GM18520 (cell line): ENCODE measurements around the gene CNGB1.

Experiments used
- ATAC-seq: cut with Tn5 transposase; IDR thresholded peaks from one replicate; pipeline ENCODE4 v1.9.1; 2021; ENCODE audit not compliant: unreplicated experiment

The CNGB1 gene

DNA sequence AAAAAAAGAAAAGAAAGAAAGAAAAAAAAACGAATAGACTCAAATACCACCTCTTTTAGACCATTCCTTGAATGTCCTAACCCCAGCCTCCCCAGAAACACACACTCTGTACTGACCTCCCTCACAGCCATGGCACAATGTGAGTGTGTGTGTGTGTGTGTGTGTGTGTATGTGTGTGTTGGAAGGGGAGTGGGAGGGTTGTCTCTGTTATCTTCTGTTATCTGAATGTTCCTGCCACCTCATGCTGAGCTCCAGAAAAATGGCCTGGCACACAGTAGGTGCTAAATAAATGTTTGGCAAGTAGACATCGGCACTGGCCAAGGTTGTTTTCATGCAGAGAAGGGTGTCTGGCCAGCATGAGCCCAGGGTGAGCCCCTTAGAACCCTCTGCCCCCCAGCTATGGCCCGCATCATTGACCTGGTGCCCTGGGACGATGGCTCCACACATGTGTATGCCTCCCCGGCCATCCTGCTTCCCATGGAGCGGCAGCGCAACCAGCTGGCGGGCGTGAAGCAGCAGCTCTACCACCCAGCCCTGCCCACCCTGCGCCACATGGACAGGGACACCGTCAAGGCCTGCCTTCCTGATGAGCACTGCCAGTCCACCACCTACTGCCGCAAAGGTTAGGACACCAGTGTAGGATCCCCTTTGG is 6.6 kb upstream of the CNGB1 start:
- ATAC-seq, result no peak

DNA sequence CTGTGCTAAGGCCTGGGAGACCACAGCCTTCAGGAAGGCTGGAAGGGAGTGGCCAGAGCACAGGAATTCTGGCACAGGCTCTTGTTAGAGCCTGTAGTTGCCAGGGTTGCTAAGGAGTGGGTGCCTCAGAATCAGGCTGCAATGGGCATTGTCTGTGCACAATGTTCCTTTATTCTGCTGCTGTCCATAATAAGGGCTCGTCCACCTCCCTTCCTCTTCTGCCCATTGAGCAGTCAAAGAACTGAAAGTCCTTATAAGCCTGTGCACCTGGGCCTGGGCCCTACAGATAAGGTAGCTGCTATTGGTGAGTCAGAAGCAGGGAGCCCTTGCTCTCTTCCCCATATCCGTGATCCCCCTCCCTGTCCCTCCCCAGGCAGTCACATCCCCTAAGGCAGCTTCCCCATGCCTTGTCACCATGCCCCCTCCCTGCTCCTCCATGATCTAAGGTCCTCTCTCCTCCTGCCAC is 5.4 kb upstream of the CNGB1 start:
- ATAC-seq, result no peak

DNA sequence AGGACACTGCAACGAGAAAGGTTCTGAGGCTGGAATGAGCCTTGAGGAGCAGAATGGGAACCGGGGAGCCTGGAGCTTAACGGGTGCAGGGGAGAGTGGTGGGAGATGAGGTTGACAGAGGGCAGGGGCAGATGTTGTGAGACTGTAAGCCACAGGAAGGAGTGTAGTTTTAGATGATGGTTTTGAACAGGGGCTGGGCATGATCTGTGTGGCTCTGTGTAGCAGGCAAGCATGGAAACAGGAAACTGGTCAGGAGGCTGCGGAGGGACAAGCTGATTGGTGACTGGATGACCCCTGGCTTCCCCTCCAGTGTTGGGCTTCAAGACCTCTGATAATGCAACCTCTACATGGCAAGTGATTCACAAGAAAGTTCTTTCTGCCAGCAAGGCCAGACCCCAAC is 1.4 kb upstream of the CNGB1 start:
- ATAC-seq, result no peak

DNA sequence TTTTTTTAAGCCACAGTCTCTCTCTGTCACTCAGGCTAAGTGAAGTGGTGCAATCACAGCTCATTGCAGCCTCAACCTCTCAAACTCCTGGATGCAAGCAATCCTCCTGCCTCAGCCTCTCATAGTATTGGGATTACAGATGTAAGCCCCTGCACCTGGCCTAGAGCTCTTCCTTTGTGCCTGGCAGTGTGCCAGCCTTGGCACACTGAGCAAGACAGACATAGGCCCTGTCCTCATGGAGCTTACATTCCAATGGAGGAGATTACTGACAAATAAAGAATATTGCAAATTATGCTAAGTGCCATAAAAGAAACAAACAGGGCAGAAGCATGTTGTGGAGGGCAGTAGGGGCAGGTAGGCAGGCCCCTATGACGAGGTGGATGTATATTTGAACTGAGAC is 920 bp upstream of the CNGB1 start:
- no peak for ATAC-seq

DNA sequence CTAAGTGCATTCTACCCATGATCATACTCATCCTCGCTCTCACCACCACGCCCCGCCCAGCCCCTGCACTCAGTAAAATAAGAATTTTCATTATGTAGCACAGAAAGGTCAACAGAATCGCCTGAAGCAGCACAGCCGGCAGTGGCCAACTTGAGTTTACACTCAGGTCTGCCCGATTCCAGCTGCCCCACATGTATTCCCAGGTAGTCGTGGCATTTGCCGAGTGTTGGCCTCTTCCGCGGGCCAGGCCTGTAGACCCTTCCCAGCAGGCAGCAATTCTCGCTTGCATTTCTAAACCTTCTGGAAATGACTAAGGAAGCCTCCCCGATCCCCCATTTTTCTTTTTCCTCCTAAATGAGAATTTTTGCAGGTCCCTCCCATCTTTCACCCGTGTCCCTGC is 609 bp downstream of the CNGB1 start:
- no peak for ATAC-seq

DNA sequence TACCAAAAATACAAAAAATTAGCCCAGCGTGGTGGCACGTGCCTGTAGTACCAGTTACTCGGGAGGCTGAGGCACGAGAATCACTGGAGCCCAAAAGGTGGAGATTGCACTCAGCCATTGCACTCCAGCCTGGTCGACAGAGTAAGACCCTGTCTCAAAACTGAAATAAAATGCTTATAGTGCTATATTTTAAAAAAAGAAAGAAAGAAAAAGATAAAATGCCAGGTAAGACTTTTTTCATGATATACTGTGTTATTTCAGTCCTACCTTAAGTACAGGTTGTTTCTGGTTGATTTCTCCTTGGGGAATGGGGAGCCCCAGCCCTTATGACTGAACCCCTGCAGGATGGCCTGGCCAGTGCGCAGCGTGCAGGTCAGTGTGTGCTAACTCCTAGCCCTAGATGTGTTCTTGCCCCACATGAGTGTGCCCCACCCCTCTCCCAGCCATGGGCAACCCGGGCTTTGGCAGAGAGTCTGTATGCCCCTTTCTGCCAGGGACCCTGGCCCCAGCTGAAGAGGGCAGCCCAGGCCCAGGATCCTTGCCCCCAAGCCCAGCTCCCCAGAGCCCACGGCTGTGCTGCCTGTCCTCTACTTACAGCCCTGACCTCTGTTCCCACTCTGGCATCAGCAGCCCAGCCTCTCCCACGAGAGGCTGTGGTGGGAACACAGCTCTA is 1.3 kb downstream of the CNGB1 start:
- no peak for ATAC-seq

DNA sequence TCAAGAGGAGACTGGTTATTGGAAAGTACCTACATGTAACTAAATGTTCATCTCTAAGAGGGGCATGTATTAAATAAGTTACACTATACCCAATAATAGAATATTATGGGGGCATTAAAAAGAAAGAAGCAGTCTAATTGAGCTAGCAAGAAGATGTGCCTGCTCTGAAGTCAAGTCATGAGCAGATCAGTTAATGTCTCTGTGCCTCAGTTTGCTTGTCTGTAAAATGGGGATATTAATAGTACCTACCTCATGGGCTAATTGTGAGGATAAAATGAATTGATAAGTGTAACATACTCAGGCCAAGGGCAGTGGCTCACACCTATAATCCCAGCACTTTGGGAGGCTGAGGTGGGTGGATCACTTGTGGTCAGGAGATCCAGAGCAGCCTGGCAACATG is 3.0 kb downstream of the CNGB1 start:
- ATAC-seq, result no peak

DNA sequence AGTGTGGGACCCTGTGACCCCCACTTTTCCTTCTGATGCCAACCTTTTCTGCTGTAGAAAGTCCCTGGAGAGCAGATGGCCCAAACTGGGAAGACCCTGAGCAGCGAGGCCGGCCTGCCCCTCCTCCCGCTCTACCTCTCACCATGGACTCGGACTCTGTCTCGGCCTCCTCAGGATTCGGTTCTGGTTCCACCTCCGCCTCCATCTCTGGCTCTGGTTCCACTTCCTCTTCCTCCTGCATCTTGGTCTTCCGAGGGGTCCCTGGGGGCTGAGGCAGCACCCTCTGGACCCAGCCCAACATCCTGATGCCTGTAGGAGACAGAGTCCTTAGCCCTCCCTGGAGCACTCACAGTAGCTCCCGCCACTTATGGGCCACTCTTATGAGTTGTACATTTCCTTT is 3.9 kb downstream of the CNGB1 start:
- no peak for ATAC-seq

DNA sequence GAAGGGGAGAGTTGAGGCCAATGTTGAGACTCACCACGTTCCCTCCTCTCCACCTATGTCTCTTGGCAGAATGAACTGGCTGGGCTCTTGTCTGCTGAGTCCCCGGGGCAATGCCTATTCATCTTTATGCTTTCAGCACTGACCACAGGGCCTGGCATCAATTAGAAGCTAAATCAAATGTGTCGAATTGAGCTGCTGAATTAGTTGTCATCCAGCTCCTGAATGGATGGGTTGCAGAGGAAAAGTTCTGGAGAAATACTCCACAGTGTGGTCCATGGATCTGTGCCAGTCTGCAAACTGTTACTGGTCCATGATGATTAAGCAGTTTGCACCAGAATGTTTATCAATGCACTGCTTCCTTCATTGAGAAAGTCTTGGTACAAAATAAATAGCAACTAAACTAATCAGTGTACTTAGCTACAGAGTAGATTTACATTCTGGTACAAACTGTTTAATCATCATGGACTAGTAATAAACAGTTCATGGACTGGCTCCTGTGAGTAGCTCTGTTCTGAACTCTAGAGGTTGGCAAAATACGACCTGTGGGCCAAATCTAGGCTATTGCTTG is 4.6 kb downstream of the CNGB1 start:
- no peak for ATAC-seq

DNA sequence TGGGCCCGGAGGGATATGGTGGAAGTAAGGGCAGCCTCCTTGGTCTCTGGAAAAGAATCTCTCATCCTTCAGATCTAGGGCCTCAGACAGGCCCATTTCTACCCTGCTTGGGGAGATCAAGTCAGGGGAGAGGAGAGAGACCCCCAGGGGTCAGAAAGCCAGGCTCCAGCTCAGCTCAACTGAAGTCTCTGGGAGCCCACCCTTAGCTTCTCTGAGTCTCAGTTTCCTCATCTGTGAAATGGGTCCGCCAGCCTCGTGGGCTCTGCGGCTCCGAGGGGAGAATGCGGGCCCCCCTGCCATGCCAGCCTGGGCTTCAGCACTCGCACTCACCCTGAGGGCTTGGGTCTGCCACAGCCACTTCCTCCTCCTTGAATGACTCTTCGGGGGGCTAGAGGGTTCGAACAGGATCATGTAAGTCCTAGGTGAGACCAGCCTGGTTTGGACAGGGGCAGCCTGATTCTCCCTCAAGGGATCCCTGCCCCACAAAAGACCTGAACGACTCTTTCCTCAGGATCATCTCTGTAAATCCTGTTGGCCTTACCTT is 6.7 kb downstream of the CNGB1 start:
- ATAC-seq, result no peak

DNA sequence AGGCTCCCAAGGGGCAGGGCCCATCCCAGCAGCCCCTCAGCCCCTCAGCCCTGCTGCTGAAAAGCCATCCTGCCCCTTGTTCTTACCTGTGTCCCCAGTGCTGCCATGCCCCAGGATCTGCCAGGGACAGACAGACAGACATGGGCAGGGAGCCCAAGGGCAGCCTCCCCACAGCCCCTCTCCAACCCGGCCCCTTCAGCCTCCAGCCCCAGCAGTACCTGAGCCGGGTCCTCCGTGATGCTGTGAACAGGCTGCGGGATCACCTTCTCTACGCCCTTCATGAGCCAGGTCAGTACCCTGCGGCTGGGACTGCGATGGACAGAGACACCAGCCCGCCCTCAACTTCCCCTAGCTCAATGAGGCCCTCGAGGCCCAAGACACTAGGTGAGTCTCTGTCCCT is 8.2 kb downstream of the CNGB1 start:
- ATAC-seq, result no peak

DNA sequence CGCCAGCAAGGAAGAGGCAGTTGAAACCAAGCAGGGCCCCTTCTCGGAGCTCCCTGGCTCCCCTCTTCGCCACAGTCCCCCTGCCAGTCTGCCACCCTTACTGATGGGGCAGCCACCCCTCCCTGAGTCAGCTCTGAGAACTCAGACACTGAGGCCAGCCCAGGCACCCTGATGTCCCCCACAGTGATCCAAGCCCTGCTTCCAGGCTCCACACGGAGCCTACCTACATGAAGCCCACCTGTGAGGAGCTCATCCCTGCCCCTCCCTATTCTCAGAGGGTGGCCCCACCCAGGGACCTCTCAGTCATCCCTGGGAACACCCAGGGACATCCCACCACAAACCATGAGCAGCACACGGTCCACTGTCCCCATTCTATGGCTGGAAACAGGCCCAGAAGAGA is 8.9 kb downstream of the CNGB1 start:
- no peak for ATAC-seq

DNA sequence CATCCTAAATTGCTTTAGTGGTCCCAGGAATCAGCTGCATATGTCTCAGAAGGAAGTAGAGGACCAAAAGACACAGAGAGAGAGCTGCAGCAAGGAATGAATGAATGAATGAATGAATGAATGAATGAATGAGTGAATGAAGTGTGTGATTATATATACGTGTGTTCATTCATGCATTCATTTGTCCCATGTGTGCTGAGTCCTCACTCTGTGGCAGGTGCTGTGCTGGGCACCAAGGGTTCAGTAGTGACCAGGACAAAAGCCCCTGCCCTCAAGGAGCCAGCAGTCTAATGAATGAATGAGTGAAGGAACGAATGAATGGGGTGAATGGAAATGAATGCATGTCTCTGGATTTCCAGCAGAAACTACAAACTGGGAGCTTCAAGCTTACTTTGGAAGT is 9.4 kb downstream of the CNGB1 start:
- no peak for ATAC-seq

DNA sequence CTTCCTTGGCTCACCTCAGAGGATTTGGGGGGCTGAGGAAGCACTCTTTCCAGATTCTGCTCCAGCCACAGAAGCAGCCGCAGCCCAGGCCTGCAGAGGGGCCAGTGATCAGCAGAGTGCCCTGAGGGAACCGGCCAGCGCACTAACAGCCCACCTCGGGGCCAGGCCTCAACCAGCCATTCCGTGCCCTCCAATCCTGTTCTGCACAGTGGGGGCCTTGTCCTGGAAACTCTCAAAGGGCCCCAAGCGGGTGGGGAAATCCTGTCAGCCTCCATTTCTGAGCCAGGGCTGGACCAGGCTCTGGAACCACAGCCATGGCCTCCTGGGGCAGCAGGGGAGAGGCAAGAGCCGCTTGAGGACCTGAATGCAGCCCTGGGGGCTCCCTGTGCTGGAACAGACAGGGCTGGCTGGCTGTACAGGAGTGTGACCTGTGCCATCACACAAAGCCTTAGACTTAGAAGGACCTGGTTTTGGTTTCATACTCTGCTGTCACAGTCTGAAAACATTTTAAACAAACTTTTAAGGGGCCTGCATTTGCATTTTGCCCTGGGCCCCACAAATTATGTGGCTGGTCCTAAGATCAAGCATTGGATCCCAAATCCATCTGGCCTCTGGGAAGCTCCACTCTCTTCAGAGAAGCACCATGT is 10.0 kb downstream of the CNGB1 start:
- ATAC-seq, result no peak

DNA sequence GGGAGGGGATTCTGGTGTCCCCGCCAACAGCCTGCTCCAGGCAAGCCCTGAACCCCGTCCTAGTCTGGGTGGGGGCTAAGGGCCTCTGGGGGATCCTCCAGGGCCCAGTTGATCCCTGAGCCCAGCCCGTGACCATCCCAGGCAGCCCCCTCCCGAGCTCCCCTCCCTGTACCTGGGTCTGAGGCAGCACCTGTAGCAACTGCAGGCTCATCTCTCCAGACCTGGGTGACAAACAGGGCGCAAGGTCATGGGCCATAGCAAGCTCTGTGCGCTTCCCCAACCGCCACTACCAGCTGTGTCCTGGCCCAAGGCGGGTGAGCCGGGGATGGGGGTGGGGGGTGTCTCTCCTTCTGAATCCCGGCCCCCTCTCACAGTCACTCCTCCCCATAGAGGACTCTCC is 10.6 kb downstream of the CNGB1 start:
- no peak for ATAC-seq

DNA sequence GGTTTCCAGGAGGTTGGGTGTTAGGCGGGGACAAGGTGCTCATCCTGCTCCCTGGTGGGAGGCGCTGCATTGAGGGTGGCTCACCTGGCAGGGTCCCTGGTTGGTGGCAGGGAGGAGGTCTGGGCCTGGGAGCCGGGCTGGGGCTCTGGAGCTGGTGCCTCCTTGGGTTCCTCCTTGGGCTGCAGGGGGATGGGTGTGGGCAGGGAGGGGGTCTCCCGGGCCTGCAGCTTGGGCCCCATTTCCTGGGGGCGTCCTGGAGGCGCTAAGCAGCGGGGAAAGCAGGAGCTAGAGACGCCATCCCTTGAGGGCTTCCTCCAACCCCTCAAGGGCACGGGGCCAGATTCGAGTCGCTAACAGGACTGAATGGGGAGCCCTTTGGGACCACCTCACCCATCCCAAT is 11.1 kb downstream of the CNGB1 start:
- ATAC-seq, result no peak

DNA sequence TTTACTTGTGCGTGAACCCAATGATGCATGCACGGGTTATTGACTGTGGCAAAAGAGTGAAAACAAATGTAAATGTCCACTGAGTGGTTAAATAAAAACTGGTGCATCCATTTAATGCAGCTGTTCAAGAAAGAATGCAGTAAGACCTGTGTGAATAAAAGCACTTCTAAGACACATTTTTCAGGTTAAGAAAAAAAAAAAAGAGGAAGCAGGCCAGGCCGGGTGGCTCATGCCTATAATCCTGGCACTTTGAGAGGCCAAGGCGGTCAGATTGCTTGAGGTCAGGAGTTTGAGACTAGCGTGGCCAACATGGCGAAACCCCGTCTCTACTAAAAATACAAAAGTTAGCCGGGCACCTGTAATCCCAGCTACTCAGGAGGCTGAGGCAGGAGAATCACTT is 11.8 kb downstream of the CNGB1 start:
- no peak for ATAC-seq

DNA sequence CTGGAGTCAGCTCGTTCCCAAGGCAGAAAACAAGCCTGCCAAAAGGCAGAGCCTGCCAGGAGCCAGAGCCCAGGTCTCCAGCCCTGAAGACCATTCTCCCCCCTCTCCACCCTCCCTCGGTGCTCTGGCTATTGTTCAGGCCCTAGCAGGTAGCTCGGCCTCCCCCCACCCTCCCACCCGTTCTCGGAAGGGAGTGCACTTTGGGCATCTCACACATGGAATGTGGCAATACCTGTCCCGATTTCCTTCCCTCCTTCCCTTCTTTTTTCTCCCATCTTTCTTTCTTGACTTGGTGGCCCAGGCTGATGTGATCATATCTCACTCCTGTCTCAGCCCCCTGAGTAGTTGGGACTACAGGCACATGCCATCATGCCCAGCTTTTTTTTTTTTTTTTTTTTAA is 12.4 kb downstream of the CNGB1 start:
- ATAC-seq, result no peak

DNA sequence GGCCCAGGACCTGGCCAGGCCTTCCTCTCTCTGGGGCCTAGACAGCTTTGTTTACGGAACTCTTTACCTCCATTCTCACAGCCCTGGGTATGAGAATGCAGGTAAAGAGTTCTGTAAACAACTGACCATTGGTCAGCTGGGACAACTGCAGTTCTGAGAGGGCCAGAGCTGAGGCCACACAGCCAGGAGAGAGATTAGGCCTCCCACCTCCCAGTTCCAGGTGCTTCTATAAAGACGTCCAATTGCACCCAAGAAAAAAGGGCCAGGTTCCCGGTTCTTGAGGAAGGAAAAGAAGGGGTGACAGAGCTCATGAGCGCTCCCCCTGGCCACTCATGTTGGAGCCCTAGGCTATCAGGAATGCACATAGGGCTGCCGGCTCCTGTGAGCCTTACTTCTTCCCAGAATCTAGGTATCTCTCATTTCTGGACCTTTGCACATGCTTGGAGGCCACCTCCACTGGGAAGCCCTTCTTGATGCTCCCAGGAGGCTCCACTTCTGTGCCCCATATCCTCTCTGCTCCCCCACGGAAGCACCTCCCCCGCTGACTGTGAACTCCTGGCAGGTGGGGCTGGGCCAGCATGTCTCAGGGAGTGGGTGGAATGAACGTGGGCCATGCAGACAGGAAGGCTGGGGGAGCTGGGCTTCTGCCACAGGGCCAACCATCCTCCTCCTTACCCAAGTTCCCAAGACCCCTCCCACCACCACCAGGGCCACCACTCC is 13.1 kb downstream of the CNGB1 start:
- ATAC-seq, result no peak

DNA sequence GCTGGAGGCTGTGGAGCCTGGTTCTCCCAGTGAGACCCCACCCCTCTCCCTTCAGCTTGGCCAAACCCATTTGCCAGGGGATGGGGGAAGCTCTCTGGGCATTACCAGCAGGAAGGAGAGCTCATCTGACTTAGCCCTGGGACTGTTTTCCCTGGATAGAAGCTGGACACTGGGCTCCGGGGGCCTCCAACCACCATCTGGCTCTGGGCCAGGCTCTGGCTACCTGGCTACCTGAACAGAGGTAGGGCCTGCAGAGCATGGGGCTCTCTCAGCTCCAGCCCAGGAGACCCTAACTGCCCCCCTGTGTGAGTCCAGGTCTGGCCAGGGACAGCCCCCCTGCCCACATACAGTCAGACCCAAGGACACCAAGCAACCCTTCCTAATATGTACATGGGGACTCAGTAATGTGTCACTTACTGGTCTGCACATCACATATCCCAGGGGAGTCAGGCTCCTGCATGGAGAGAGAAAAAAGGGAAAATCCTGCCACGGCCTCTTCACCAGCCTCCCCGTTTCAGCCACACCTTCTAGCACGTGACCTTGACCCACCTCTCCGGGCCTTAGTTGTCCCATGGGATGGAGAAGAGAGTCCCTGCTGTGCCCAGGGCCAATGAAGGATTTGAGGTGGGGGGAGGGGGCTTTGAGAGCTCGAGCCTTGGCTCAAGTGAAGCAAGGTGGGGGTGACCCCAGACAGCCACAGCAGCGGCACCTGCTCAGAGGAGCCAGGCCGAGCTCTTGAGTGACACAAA is 13.8 kb downstream of the CNGB1 start:
- no peak for ATAC-seq
